GM12878 (cell line): ENCODE results near the gene PTPRN2. TPM values are rescaled to one million over a fixed set of nuclear protein-coding genes. Genes with fewer than 3 reads are reported as not detected.

ENCODE experiments used
- ATAC-seq: fragments of 200-7000 bp; cut with Tn5 transposase; 3 replicates; pipeline ENCODE4 v1.9.1; 2020; ENCODE audit warnings: mild to moderate bottlenecking, moderate library complexity
- BruUV-seq: library from RNA; stranded (reverse); fragments of 400-500 nt; replicated peaks from 2 replicates; lab custom pipeline; 2021; lab: Mats Ljungman, UMichigan
- CTCF ChIA-PET: fragments of 300-600 bp; sonication (Branson Sonifier 250); formaldehyde crosslinking; extraction: SDS; loops from one replicate; lab custom pipeline; 2021; ENCODE audit warnings: inconsistent platforms; lab: Yijun Ruan, JAX
- POLR2A ChIA-PET: fragments of 350-600 bp; formaldehyde crosslinking; extraction: SDS; loops from one replicate; lab custom pipeline; 2021; ENCODE audit warnings: inconsistent platforms; lab: Charles Lee
- RAD21 ChIA-PET: fragments of 300-600 bp; sonication (Branson Sonifier 250); formaldehyde crosslinking; loops from one replicate; lab custom pipeline; 2023; ENCODE audit warnings: antibody characterized with exemption; ENCODE audit not compliant: unreplicated experiment; lab: Charles Lee
- SMC1A ChIA-PET: fragments of 300-600 bp; sonication (Branson Sonifier 250); formaldehyde crosslinking; loops from one replicate; lab custom pipeline; 2023; ENCODE audit not compliant: unreplicated experiment, uncharacterized antibody; lab: Charles Lee
- DNase-seq: peaks from one replicate; pipeline ENCODE4 v3.0.0-alpha.2; 2011; ENCODE audit warnings: low read depth, low spot score
- FAIRE-seq: peaks from 3 replicates; lab custom pipeline; 2011; peaks lifted over from hg19 to GRCh38; lab: Jason Lieb, UNC
- H2AFZ ChIP-seq: 2 replicates; pipeline ENCODE4 v1.6.0; 2011; ENCODE audit warnings: low read depth, low read length, control low read depth; ENCODE audit not compliant: control insufficient read depth
- H3K27ac ChIP-seq: 2 replicates; pipeline ENCODE4 v1.5.1; 2011; ENCODE audit warnings: control low read depth; ENCODE audit not compliant: control insufficient read depth, insufficient read depth
- H3K27me3 ChIP-seq, 2 experiments: replicated peaks in 1 of 2; 2 replicates each; pipeline versions ENCODE4 v1.6.0 to v1.6.1; 2011; ENCODE audit warnings: low read length in 1 of 2; ENCODE audit not compliant: control insufficient read depth in 2 of 2, insufficient read depth in 2 of 2
- H3K36me3 ChIP-seq, 2 experiments: 2 replicates each; pipeline ENCODE4 v1.5.1; 2011; ENCODE audit warnings: low read length in 1 of 2; ENCODE audit not compliant: control insufficient read depth in 2 of 2, insufficient read depth in 2 of 2
- H3K4me1 ChIP-seq: 2 replicates; pipeline ENCODE4 v1.6.1; 2011; ENCODE audit warnings: mild to moderate bottlenecking, low read length, moderate library complexity, mixed read lengths; ENCODE audit not compliant: control insufficient read depth, insufficient read depth
- H3K4me2 ChIP-seq: 2 replicates; pipeline ENCODE4 v1.6.0; 2011; ENCODE audit warnings: control low read depth; ENCODE audit not compliant: control insufficient read depth, insufficient read depth
- H3K4me3 ChIP-seq: fragments of 200-600 bp; sonication (generic); 2 replicates; pipeline ENCODE4 v1.5.1; 2016
- H3K79me2 ChIP-seq: 2 replicates; pipeline ENCODE4 v1.6.0; 2011; ENCODE audit warnings: low read length; ENCODE audit not compliant: control insufficient read depth, insufficient read depth
- H3K9ac ChIP-seq: 2 replicates; pipeline ENCODE4 v1.8.0; 2011; ENCODE audit warnings: low read length, control low read depth, mixed read lengths; ENCODE audit not compliant: control insufficient read depth, insufficient read depth
- H3K9me3 ChIP-seq: replicated peaks from 3 replicates; pipeline ENCODE4 v1.5.1; 2011; ENCODE audit warnings: mild to moderate bottlenecking, low read length; ENCODE audit not compliant: control insufficient read depth, insufficient read depth
- H4K20me1 ChIP-seq: 2 replicates; pipeline ENCODE4 v1.6.0; 2011; ENCODE audit not compliant: control insufficient read depth, insufficient read depth
- GATAD2B ChIP-seq: fragments of 450-650 bp; conservative IDR thresholded peaks from 2 replicates; pipeline ENCODE4 v1.6.1; 2017; ENCODE audit warnings: low read depth, mild to moderate bottlenecking, moderate library complexity
- HDGF ChIP-seq: fragments of 450-650 bp; IDR thresholded peaks from 2 replicates; pipeline ENCODE4 v1.6.1; 2016; ENCODE audit warnings: antibody characterized with exemption
- KDM1A ChIP-seq: fragments of 200-600 bp; sonication (generic); IDR thresholded peaks from 2 replicates; pipeline ENCODE4 v1.6.1; 2016; ENCODE audit warnings: borderline replicate concordance
- MXI1 ChIP-seq: fragments of 150-350 bp; IDR thresholded peaks from 2 replicates; pipeline ENCODE4 v1.6.1; 2011; ENCODE audit warnings: low read depth, mild to moderate bottlenecking, inconsistent platforms, low read length, improper control_type of control experiment
- NR2C1 ChIP-seq: fragments of 450-650 bp; IDR thresholded peaks from 2 replicates; pipeline ENCODE4 v1.6.1; 2017; ENCODE audit warnings: antibody characterized with exemption, mild to moderate bottlenecking, moderate library complexity
- NR2F1 ChIP-seq: fragments of 450-650 bp; conservative IDR thresholded peaks from 2 replicates; pipeline ENCODE4 v1.6.1; 2017; ENCODE audit warnings: mild to moderate bottlenecking
- PAX8 ChIP-seq: fragments of 450-650 bp; IDR thresholded peaks from 2 replicates; pipeline ENCODE4 v1.6.1; 2017; ENCODE audit warnings: mild to moderate bottlenecking, moderate library complexity
- SMAD5 ChIP-seq: IDR thresholded peaks from 2 replicates; pipeline ENCODE4 v1.6.1; 2016; ENCODE audit warnings: antibody characterized with exemption, low read depth
- TCF7 ChIP-seq: IDR thresholded peaks from 2 replicates; pipeline ENCODE4 v1.6.1; 2014; ENCODE audit warnings: antibody characterized with exemption, borderline replicate concordance
- WRNIP1 ChIP-seq: IDR thresholded peaks from 2 replicates; pipeline ENCODE4 v1.6.1; 2011; ENCODE audit warnings: low read depth, low read length, improper control_type of control experiment, borderline replicate concordance
- WGBS: methylation state at CpG from one replicate; pipeline ENCODE4 v1.1.6; 2016; ENCODE audit warnings: low lambda C conversion rate; ENCODE audit not compliant: insufficient replicate concordance, insufficient coverage; ENCODE audit errors: missing lambda C conversion rate; 5-methylcytosine and 5-hydroxymethylcytosine counted together
- in situ Hi-C: fragments of 300-500 bp; cut with MboI; formaldehyde crosslinking; loops from 9 replicates; pipeline ENCODE4 v1.14.3; 2018; ENCODE audit warnings: mixed read lengths
- intact Hi-C: fragments of 100-400 bp; cut with micrococcal nuclease; formaldehyde crosslinking; loops from one replicate; pipeline ENCODE4 v1.14.2; 2022; ENCODE audit not compliant: unreplicated experiment
- polyA plus RNA-seq, 11 experiments: library from polyadenylated mRNA; depleted of rRNA in 4 of 11; unstranded in 6 of 11; stranded (reverse) in 5 of 11; fragments of >200 nt; fragmentation: Nextera tagmentation in 4 of 11; fragmentation: Illumina TruSeq in 1 of 11; extraction: Ambion mirVana in 4 of 11; extraction: Trizol in 1 of 11; gene quantifications; 1 replicate in 1 of 11; 2 replicates in 10 of 11; pipeline versions ENCODE4 v1.2.1 to v1.2.3, GENCODE V29; 2011 to 2016; ENCODE audit warnings: inconsistent platforms in 2 of 11, missing spikeins in 2 of 11, low read depth in 1 of 11
- total RNA-seq, 4 experiments: library from RNA; depleted of rRNA in 3 of 4; stranded (reverse); fragments of >200 nt in 3 of 4; fragmentation: Illumina TruSeq in 1 of 4; extraction: Trizol in 1 of 4; gene quantifications; 2 replicates each; pipeline versions ENCODE4 v1.2.1 to v1.2.3, GENCODE V29; 2013 to 2021
- TF ChIP-seq, protein P1 (sequence below): fragments of 450-650 bp; IDR thresholded peaks from 2 replicates; pipeline ENCODE4 v1.6.1; 2017; ENCODE audit warnings: mild to moderate bottlenecking, moderate library complexity
- TF ChIP-seq, protein P2 (sequence below): fragments of 450-650 bp; IDR thresholded peaks from 2 replicates; pipeline ENCODE4 v1.6.1; 2017; ENCODE audit warnings: antibody characterized with exemption, mild to moderate bottlenecking, moderate library complexity
- TF ChIP-seq, protein P3 (sequence below): IDR thresholded peaks from 2 replicates; pipeline ENCODE4 v1.6.1; 2011; ENCODE audit warnings: low read depth, low read length, improper control_type of control experiment, borderline replicate concordance
- TF ChIP-seq, protein P4 (sequence below): IDR thresholded peaks from 2 replicates; pipeline ENCODE4 v1.6.1; 2012; ENCODE audit warnings: low read depth, low read length, improper control_type of control experiment

The PTPRN2 gene
- total and polyA plus RNA-seq, 10 of the 15 experiments (the other 5 are each of a cell fraction or from before 2014, with no cell fraction given), result 5.4 TPM; not detected in 9

DNA sequence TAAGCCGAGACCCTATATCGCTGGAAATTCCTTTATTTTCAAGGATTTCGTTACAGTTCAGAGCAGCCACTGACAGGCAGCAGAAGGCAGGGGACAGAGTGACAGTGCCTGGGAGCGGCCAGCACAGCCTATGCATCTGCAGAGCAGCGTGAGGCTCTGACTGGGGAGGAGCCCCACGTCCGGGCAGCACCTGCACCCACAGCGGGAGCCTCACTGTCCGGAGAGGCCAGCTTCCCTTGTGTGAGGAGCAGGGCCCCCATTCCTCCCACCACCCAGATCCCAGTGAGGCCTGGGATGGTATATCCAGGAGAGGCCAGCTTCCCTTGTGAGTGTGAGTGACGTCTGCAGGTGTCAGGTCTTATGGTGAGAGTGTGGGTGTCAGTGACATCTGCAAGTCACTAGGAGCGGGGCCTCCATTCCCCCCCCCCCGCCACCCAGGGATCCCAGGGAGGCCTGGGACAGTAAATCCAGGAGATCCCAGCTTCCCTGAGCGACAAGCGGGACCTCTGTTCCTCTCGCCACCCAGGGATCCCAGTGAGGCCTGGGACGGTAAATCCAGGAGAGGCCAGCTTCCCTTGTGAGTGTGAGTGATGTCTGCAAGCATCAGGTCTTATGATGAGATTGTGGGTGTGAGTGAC is 259.1 kb downstream of the PTPRN2 start:
- FAIRE-seq, result no peak
- Histone ChIP-seq H3K4me1 (no peaks in the 10 kb centered on the region), H3K27ac (no peak overlapping the region), H2AFZ (no peak overlapping the region), H3K79me2 (no peaks in the 10 kb centered on the region), H3K9me3 (peaks cover 5% of the 10 kb centered on the region; the same call in 1 of the 3 replicates), H4K20me1 (no peaks in the 10 kb centered on the region), H3K9ac (no peak overlapping the region), H3K4me2 (no peak overlapping the region), H3K27me3 (no peaks in the 10 kb centered on the region), H3K36me3 (no peaks in the 10 kb centered on the region), H3K4me3 (no peak overlapping the region)
- DNase-seq, result no peak
- SMC1A ChIA-PET, result no interaction called here
- RAD21 ChIA-PET, result no interaction called here
- intact Hi-C loops (no loop called here), in situ Hi-C loops (no loop called here)
- CTCF ChIA-PET, result no interaction called here
- POLR2A ChIA-PET, result no interaction called here
- WGBS, result 48% methylated on average over 16 of the region's 16 CpGs
- no TSS peak for BruUV-seq
- no peak for ATAC-seq
- TF ChIP-seq WRNIP1, result no peak
- TF ChIP-seq GATAD2B, result no peak
- no peak for TF ChIP-seq NR2C1
- no peak for TF ChIP-seq HDGF
- TF ChIP-seq, protein P1, sequence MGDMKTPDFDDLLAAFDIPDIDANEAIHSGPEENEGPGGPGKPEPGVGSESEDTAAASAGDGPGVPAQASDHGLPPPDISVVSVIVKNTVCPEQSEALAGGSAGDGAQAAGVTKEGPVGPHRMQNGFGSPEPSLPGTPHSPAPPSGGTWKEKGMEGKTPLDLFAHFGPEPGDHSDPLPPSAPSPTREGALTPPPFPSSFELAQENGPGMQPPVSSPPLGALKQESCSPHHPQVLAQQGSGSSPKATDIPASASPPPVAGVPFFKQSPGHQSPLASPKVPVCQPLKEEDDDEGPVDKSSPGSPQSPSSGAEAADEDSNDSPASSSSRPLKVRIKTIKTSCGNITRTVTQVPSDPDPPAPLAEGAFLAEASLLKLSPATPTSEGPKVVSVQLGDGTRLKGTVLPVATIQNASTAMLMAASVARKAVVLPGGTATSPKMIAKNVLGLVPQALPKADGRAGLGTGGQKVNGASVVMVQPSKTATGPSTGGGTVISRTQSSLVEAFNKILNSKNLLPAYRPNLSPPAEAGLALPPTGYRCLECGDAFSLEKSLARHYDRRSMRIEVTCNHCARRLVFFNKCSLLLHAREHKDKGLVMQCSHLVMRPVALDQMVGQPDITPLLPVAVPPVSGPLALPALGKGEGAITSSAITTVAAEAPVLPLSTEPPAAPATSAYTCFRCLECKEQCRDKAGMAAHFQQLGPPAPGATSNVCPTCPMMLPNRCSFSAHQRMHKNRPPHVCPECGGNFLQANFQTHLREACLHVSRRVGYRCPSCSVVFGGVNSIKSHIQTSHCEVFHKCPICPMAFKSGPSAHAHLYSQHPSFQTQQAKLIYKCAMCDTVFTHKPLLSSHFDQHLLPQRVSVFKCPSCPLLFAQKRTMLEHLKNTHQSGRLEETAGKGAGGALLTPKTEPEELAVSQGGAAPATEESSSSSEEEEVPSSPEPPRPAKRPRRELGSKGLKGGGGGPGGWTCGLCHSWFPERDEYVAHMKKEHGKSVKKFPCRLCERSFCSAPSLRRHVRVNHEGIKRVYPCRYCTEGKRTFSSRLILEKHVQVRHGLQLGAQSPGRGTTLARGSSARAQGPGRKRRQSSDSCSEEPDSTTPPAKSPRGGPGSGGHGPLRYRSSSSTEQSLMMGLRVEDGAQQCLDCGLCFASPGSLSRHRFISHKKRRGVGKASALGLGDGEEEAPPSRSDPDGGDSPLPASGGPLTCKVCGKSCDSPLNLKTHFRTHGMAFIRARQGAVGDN, result no peak
- no peak for TF ChIP-seq NR2F1
- TF ChIP-seq, protein P2, sequence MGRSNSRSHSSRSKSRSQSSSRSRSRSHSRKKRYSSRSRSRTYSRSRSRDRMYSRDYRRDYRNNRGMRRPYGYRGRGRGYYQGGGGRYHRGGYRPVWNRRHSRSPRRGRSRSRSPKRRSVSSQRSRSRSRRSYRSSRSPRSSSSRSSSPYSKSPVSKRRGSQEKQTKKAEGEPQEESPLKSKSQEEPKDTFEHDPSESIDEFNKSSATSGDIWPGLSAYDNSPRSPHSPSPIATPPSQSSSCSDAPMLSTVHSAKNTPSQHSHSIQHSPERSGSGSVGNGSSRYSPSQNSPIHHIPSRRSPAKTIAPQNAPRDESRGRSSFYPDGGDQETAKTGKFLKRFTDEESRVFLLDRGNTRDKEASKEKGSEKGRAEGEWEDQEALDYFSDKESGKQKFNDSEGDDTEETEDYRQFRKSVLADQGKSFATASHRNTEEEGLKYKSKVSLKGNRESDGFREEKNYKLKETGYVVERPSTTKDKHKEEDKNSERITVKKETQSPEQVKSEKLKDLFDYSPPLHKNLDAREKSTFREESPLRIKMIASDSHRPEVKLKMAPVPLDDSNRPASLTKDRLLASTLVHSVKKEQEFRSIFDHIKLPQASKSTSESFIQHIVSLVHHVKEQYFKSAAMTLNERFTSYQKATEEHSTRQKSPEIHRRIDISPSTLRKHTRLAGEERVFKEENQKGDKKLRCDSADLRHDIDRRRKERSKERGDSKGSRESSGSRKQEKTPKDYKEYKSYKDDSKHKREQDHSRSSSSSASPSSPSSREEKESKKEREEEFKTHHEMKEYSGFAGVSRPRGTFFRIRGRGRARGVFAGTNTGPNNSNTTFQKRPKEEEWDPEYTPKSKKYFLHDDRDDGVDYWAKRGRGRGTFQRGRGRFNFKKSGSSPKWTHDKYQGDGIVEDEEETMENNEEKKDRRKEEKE, result no peak
- no peak for TF ChIP-seq SMAD5
- TF ChIP-seq, protein P3, sequence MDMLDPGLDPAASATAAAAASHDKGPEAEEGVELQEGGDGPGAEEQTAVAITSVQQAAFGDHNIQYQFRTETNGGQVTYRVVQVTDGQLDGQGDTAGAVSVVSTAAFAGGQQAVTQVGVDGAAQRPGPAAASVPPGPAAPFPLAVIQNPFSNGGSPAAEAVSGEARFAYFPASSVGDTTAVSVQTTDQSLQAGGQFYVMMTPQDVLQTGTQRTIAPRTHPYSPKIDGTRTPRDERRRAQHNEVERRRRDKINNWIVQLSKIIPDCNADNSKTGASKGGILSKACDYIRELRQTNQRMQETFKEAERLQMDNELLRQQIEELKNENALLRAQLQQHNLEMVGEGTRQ, result no peak
- no peak for TF ChIP-seq MXI1
- no peak for TF ChIP-seq TCF7
- TF ChIP-seq, protein P4, sequence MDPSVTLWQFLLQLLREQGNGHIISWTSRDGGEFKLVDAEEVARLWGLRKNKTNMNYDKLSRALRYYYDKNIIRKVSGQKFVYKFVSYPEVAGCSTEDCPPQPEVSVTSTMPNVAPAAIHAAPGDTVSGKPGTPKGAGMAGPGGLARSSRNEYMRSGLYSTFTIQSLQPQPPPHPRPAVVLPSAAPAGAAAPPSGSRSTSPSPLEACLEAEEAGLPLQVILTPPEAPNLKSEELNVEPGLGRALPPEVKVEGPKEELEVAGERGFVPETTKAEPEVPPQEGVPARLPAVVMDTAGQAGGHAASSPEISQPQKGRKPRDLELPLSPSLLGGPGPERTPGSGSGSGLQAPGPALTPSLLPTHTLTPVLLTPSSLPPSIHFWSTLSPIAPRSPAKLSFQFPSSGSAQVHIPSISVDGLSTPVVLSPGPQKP, result no peak
- TF ChIP-seq KDM1A, result no peak
- TF ChIP-seq PAX8, result no peak
